ENCODE data around the gene C19orf33.

C19orf33 gene

DNA sequence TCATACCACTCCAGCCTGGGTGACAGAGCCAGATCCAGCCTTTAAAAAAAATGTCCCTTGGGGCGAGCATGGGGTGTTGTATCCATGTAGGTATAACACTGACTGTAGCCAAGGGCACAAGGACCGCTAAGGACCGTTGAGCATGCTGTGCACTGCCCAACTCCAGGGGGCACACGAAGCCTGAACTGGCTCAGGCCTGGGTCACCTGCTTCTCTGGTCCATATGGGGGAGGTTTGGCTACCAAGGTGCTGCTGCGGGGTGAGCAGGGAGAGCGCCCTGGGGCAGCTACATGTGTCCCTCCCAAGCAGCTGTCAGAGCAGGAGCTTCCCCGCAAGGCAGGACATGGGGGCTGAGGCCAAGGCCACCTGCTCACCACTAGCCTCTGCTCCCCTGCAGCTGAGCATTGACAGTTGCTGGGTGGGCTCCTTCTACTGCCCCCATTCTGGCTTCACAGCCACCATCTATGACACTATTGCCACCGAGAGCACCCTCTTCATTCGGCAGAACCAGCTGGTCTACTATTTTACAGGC, 47.9 kb downstream of the C19orf33 start:
- H3K36me3 ChIP-seq (replicated peaks; ENCODE audit: insufficient read depth, low read length): no peaks in the 10 kb centered on the region
- TF ChIP-seq EZH2 (optimal IDR thresholded peaks at IDR 0.05; ENCODE audit: low read depth, low read length) (no peak), EZH2phosphoT487 (IDR thresholded peaks at IDR 0.05; ENCODE audit: low read length) (no peak)
- TF ChIP-seq, protein P1, sequence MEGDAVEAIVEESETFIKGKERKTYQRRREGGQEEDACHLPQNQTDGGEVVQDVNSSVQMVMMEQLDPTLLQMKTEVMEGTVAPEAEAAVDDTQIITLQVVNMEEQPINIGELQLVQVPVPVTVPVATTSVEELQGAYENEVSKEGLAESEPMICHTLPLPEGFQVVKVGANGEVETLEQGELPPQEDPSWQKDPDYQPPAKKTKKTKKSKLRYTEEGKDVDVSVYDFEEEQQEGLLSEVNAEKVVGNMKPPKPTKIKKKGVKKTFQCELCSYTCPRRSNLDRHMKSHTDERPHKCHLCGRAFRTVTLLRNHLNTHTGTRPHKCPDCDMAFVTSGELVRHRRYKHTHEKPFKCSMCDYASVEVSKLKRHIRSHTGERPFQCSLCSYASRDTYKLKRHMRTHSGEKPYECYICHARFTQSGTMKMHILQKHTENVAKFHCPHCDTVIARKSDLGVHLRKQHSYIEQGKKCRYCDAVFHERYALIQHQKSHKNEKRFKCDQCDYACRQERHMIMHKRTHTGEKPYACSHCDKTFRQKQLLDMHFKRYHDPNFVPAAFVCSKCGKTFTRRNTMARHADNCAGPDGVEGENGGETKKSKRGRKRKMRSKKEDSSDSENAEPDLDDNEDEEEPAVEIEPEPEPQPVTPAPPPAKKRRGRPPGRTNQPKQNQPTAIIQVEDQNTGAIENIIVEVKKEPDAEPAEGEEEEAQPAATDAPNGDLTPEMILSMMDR (IDR thresholded peaks at IDR 0.05; ENCODE audit: low read length): no peak
- no peak overlapping the region for H3K9ac ChIP-seq (ENCODE audit: low read length)
- H3K27ac ChIP-seq (ENCODE audit: low read length): no peak overlapping the region
- peaks cover 26% of the 10 kb centered on the region; the same call in 1 of the 2 replicates for H3K27me3 ChIP-seq (replicated peaks; ENCODE audit: insufficient read depth, low read length)
- H3F3A ChIP-seq (ENCODE audit: insufficient read depth, low read length): no peaks in the 10 kb centered on the region
- H3K4me1 ChIP-seq (ENCODE audit: low read length): no peaks in the 10 kb centered on the region
- no peak overlapping the region for H2AFZ ChIP-seq (ENCODE audit: low read length)
- no peak for DNase-seq
- no peaks in the 10 kb centered on the region for H3K79me2 ChIP-seq (ENCODE audit: low read length)
- no peak overlapping the region for H3K4me3 ChIP-seq (ENCODE audit: low read length)
- no peaks in the 10 kb centered on the region for H3K9me3 ChIP-seq (replicated peaks; ENCODE audit: insufficient read depth, low read length)
- H3K4me2 ChIP-seq (ENCODE audit: low read depth, low read length): no peak overlapping the region
- no peaks in the 10 kb centered on the region for H3K9me2 ChIP-seq (replicated peaks; ENCODE audit: insufficient read depth, low read length)
- no peaks in the 10 kb centered on the region for H4K20me1 ChIP-seq (ENCODE audit: insufficient read depth, low read length)

DNA sequence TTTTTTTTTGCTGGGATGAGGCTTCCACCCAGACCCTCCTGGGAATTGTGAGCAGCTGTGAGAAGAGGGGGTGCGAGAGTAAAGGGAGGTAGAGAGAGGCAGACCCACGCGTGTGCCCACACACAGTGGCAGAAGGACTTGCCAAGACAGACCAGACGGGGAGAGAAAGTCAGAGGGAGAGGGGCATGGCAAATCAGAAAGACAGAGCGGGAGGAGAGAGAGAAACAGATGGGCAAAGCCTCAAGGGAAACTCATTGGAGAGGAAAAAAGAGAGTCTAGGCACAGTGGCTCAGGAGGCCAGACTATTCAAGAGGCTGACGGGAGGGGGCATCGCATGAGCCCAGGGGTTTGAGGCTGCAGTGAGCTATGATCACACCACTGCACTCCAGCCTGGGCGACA, 48.6 kb downstream of the C19orf33 start:
- Histone ChIP-seq H2AFZ (ENCODE audit: low read length) (no peak overlapping the region), H4K20me1 (ENCODE audit: insufficient read depth, low read length) (no peaks in the 10 kb centered on the region), H3F3A (ENCODE audit: insufficient read depth, low read length) (no peaks in the 10 kb centered on the region), H3K27ac (ENCODE audit: low read length) (no peak overlapping the region), H3K4me3 (ENCODE audit: low read length) (no peak overlapping the region), H3K27me3 (replicated peaks; ENCODE audit: insufficient read depth, low read length) (peaks cover 27% of the 10 kb centered on the region; the same call in 1 of the 2 replicates), H3K9me2 (replicated peaks; ENCODE audit: insufficient read depth, low read length) (no peaks in the 10 kb centered on the region), H3K9me3 (replicated peaks; ENCODE audit: insufficient read depth, low read length) (no peaks in the 10 kb centered on the region), H3K4me2 (ENCODE audit: low read depth, low read length) (no peak overlapping the region), H3K36me3 (replicated peaks; ENCODE audit: insufficient read depth, low read length) (no peaks in the 10 kb centered on the region), H3K79me2 (ENCODE audit: low read length) (no peaks in the 10 kb centered on the region), H3K9ac (ENCODE audit: low read length) (no peak overlapping the region), H3K4me1 (ENCODE audit: low read length) (no peaks in the 10 kb centered on the region)
- TF ChIP-seq EZH2 (optimal IDR thresholded peaks at IDR 0.05; ENCODE audit: low read depth, low read length) (no peak), EZH2phosphoT487 (IDR thresholded peaks at IDR 0.05; ENCODE audit: low read length) (no peak)
- TF ChIP-seq, protein P1 (IDR thresholded peaks at IDR 0.05; ENCODE audit: low read length): no peak
- no peak for DNase-seq
